GM12801 (cell line): ENCODE measurements around the gene SH2D7.

Experiments used
- CTCF ChIP-seq: IDR thresholded peaks from one replicate; pipeline ENCODE4 v1.5.1; 2011; ENCODE audit warnings: control low read depth; ENCODE audit not compliant: insufficient read length; ENCODE audit errors: extremely low read depth

Gene SH2D7

GRCh38 chr15:78067328-78068228 lies 24.8 kb upstream of the SH2D7 start:
- TF ChIP-seq CTCF, result no peak

GRCh38 chr15:78069052-78069414 lies 23.3 kb upstream of the SH2D7 start:
- TF ChIP-seq CTCF, result no peak

- no peak for TF ChIP-seq CTCF
Observed at GRCh38 chr15:78069462-78070029, 22.8 kb upstream of the SH2D7 start.

GRCh38 chr15:78070049-78070700 lies 22.2 kb upstream of the SH2D7 start:
- TF ChIP-seq CTCF, result no peak

GRCh38 chr15:78071383-78071782 lies 21.0 kb upstream of the SH2D7 start:
- TF ChIP-seq CTCF, result no peak

GRCh38 chr15:78072080-78072892 lies 20.1 kb upstream of the SH2D7 start:
- TF ChIP-seq CTCF, result no peak
